ENCODE results near the gene RUVBL2.
"Not testable (repeated sequence)": the region's sequence is repeated elsewhere in the genome, so short reads cannot be mapped to it uniquely, and the experiment has no call there.

Gene RUVBL2

GRCh38 chr19:49024233-49024632 lies 30.5 kb downstream of the RUVBL2 start, which contains the start of gene CGB3:
Gene CGB3, minus strand, starts transcription at chr19:49024333. Its CDS starts 362 bp downstream, at chr19:49023971.
- peaks cover 13 to 21% of the 10 kb centered on the region in 2 donors for H3K4me1 Mint-ChIP-seq
- not testable (repeated sequence) for ATAC-seq (replicated peaks)

GRCh38 chr19:49025088-49025487 lies 31.4 kb downstream of the RUVBL2 start:
- not testable (repeated sequence) for H3K36me3 Mint-ChIP-seq; H3K9me3 Mint-ChIP-seq; H3K27ac Mint-ChIP-seq; H3K4me3 Mint-ChIP-seq; DNase-seq; ATAC-seq (replicated peaks)
- Mint-ChIP-seq H3K4me1 (peaks cover 11 to 13% of the 10 kb centered on the region in 2 donors), H3K27me3 (peaks cover 0 to 18% of the 10 kb centered on the region in 2 donors)

More at GRCh38 chr19:49024233-49024632, 30.5 kb downstream of the RUVBL2 start, which contains the start of gene CGB3:
- H3K27ac Mint-ChIP-seq, H3K4me3 Mint-ChIP-seq, DNase-seq, H3K36me3 Mint-ChIP-seq, H3K9me3 Mint-ChIP-seq: not testable (repeated sequence)
- peaks cover 2 to 19% of the 10 kb centered on the region in 2 donors for H3K27me3 Mint-ChIP-seq

GRCh38 chr19:49025599-49025998 lies 31.9 kb downstream of the RUVBL2 start:
- H3K27ac Mint-ChIP-seq; H3K36me3 Mint-ChIP-seq; H3K4me1 Mint-ChIP-seq; ATAC-seq (replicated peaks); H3K4me3 Mint-ChIP-seq; DNase-seq; H3K9me3 Mint-ChIP-seq: not testable (repeated sequence)
- H3K27me3 Mint-ChIP-seq: peaks cover 0 to 18% of the 10 kb centered on the region in 2 donors

DNA sequence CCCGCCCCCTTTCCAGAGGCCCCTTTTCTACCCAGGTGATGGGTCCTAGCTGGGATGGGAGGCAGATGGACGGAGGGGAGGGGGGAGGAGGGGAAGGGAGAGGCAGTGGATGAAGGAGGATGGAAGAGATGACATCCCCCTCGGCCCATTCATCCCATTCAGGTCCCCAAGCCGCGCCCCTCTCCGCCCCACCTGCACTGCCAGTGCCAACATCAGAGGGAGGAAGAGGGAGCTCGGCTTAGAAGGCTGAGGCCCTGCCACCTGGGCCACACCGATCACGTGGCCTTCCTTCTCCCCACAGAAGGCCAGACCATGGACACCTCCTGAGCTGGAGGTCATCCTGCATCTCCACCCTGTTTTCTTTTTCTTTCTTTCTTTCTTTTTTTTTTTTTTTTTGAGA lies 35.0 kb downstream of the RUVBL2 start:
- peaks cover 7 to 32% of the 10 kb centered on the region in 2 donors for H3K27me3 Mint-ChIP-seq
- H3K36me3 Mint-ChIP-seq; H3K9me3 Mint-ChIP-seq; H3K4me3 Mint-ChIP-seq; H3K4me1 Mint-ChIP-seq; ATAC-seq (replicated peaks); H3K27ac Mint-ChIP-seq; DNase-seq: not testable (repeated sequence)

DNA sequence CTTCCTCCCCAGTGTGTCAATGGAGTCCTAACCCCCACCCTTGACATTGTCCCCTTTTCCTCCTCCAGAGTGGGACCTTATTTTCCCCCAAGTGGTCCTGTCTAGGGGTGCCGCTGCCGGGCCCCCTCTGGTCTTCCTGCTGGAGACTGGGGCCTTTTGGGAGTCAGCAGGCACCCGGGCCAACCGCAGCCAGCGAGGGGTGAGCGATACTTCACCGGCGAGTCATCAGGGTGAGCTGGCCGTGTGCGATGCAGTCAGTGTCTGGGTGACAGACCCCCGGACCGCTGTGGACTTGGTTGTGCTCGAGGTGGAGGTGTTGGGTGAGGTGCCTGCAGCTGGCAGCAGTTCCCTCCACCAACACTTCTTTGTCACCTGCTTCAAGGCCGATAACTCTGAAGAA lies 36.1 kb downstream of the RUVBL2 start:
- H3K4me3 Mint-ChIP-seq; H3K4me1 Mint-ChIP-seq; H3K9me3 Mint-ChIP-seq; H3K36me3 Mint-ChIP-seq; H3K27ac Mint-ChIP-seq; ATAC-seq (replicated peaks); DNase-seq: not testable (repeated sequence)
- peaks cover 9 to 37% of the 10 kb centered on the region in 2 donors for H3K27me3 Mint-ChIP-seq

- H3K27me3 Mint-ChIP-seq: peaks cover 11 to 39% of the 10 kb centered on the region in 2 donors
- not testable (repeated sequence) for H3K9me3 Mint-ChIP-seq; DNase-seq; H3K4me1 Mint-ChIP-seq; H3K4me3 Mint-ChIP-seq; H3K36me3 Mint-ChIP-seq; ATAC-seq (replicated peaks); H3K27ac Mint-ChIP-seq
Observed at GRCh38 chr19:49030323-49030722, 36.6 kb downstream of the RUVBL2 start.

DNA sequence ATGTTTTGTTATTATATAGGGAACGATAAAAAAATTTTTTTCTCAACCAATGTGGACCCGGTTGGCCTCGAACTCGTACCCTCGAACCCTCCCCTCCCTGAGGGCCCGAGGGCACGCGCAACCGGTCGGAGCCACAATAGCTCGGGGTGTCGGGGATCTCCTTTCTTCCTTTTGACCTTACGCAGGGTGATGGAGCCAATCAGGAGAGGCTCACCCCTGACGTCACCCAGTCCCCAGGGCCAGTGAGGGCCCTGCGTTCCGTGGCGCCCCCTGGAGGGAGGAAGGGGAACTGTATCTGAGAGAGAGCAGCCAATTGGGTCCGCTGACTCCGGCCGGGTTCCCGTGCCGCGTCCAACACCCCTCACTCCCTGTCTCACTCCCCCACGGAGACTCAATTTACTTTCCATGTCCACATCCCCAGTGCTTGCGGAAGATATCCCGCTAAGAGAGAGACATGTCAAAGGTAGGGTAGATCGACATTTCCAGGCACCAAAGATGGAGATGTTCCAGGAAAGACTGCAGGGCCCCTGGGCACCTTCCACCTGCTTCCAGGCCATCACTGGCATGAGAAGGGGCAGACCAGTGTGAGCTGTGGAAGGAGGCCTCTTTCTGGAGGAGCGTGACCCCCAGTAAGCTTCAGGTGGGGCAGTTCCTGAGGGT lies 38.1 kb downstream of the RUVBL2 start, which contains the start of gene CGB2:
TSS of gene CGB2 (plus strand) at position 249 of the 660 bp plus-strand sequence. CDS start at position 455, 206 bp downstream.
- H3K9me3 Mint-ChIP-seq, H3K4me1 Mint-ChIP-seq, H3K36me3 Mint-ChIP-seq: not testable (repeated sequence)
- Mint-ChIP-seq H3K27me3 (peaks cover 17 to 42% of the 10 kb centered on the region in 2 donors), H3K27ac (peak within 1 kb of the TSS; percentile 86), H3K4me3 (peak within 1 kb of the TSS; percentile 25 to 39)
- DNase-seq (peak; percentile 54), ATAC-seq (replicated peaks) (peak; percentile 59 to 64)

DNA sequence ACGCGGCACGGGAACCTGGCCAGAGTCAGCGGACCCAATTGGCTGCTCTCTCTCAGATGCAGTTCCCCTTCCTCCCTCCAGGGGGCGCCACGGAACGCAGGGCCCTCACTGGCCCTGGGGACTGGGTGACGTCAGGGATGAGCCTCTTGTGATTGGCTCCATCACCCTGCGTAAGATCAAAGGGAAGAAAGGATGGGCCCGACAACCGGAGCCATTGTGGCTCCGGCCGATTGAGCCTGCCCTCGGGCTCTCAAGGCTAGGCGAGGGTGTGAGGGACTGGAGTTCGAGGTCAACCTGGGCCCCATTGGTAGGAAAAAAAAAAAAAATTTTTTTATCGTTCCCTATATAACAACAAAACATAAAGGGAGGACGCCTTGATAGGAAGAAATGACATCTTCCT lies 43.1 kb downstream of the RUVBL2 start, which contains the start of gene CGB1:
TSS of gene CGB1 (minus strand) at position 81 of the 400 bp plus-strand sequence. CDS start 184 bp downstream, outside the sequence.
- not testable (repeated sequence) for H3K4me1 Mint-ChIP-seq, H3K9me3 Mint-ChIP-seq

DNA sequence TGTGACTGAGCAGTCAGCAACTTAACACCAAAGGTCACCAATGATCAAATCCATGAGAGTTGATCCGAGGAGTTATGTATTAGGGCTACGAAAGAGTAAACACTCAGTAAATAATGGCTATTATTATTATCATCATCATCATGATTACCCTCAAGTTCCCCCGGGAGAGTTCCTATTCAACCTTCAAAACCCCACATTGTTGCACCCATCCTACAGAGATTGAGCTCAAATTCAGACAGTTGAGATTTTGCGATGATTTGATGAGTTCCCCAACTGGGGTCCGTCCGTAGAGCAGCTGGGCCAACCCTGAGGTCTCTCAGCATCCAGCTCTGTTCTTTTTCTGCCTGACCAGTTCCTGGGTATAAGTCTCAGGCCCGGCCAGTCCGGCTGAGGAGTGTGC lies 44.4 kb downstream of the RUVBL2 start:
- H3K4me3 Mint-ChIP-seq; H3K4me1 Mint-ChIP-seq; ATAC-seq (replicated peaks); DNase-seq; H3K27ac Mint-ChIP-seq; H3K9me3 Mint-ChIP-seq; H3K36me3 Mint-ChIP-seq: not testable (repeated sequence)
- peaks cover 18 to 26% of the 10 kb centered on the region in 2 donors for H3K27me3 Mint-ChIP-seq

More for the DNA sequence above, 43.1 kb downstream of the RUVBL2 start, which contains the start of gene CGB1:
- peaks cover 14 to 22% of the 10 kb centered on the region in 2 donors for H3K27me3 Mint-ChIP-seq
- not testable (repeated sequence) for H3K4me3 Mint-ChIP-seq, H3K36me3 Mint-ChIP-seq, DNase-seq, H3K27ac Mint-ChIP-seq
- ATAC-seq (replicated peaks): peak; percentile 23 to 34

- H3K27ac Mint-ChIP-seq; DNase-seq; H3K9me3 Mint-ChIP-seq; ATAC-seq (replicated peaks); H3K4me1 Mint-ChIP-seq; H3K36me3 Mint-ChIP-seq; H3K4me3 Mint-ChIP-seq: not testable (repeated sequence)
- H3K27me3 Mint-ChIP-seq: peaks cover 18 to 27% of the 10 kb centered on the region in 2 donors
Observed at GRCh38 chr19:49038557-49039276, 45.0 kb downstream of the RUVBL2 start.

DNA sequence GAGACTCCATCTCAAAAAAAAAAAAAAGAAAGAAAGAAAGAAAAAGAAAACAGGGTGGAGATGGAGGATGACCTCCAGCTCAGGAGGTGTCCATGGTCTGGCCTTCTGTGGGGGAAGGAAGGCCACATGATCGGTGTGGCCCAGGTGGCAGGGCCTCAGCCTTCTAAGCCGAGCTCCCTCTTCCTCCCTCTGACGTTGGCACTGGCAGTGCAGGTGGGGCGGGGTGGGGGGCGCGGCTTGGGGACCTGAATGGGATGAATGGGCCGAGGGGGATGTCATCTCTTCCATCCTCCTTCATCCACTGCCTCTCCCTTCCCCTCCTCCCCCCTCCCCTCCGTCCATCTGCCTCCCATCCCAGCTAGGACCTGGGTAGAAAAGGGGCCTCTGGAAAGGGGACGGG lies 46.0 kb downstream of the RUVBL2 start:
- H3K9me3 Mint-ChIP-seq; H3K36me3 Mint-ChIP-seq; H3K4me1 Mint-ChIP-seq; H3K27ac Mint-ChIP-seq; H3K4me3 Mint-ChIP-seq; ATAC-seq (replicated peaks); DNase-seq: not testable (repeated sequence)
- peaks cover 16 to 22% of the 10 kb centered on the region in 2 donors for H3K27me3 Mint-ChIP-seq

DNA sequence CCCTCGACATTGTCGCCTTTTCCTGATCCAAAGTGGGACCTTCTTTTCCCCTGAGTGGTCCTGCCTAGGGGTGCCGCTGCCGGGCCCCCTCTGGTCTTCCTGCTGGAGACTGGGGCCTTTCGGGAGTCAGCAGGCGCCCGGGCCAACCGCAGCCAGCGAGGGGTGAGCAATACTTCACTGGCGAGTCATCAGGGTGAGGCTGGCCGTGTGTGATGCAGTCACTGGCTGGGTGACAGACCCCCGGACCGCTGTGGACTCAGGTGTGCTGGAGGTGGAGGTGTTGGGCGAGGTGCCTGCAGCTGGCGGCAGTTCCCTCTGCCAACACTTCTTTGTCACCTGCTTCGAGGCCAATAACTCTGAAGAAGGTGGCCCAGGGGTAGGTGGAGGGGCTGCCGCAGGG lies 48.5 kb downstream of the RUVBL2 start:
- no peak overlapping the region for H3K27ac Mint-ChIP-seq
- DNase-seq: no peak
- no peak for ATAC-seq (replicated peaks)
- no peak overlapping the region for H3K4me3 Mint-ChIP-seq
- no peaks in the 10 kb centered on the region for H3K36me3 Mint-ChIP-seq
- H3K4me1 Mint-ChIP-seq: no peaks in the 10 kb centered on the region
- peaks cover 8 to 10% of the 10 kb centered on the region in 2 donors for H3K27me3 Mint-ChIP-seq
- H3K9me3 Mint-ChIP-seq: no peaks in the 10 kb centered on the region

DNA sequence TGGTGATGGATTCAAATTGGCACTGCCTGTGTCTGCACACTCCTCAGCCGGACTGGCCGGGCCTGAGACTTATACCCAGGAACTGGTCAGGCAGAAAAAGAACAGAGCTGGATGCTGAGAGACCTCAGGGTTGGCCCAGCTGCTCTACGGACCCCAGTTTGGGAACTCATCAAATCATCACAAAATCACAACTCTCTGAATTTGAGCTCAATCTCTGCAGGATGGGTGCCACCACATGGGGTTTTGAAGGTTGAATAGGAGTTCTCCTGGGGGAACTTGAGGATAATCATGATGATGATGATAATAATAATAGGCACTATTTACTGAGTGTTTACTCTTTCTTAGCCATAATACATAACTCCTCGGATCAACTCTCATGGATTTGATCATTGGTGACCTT lies 49.0 kb downstream of the RUVBL2 start:
- not testable (repeated sequence) for ATAC-seq (replicated peaks); H3K9me3 Mint-ChIP-seq; H3K4me3 Mint-ChIP-seq; H3K27ac Mint-ChIP-seq; DNase-seq; H3K4me1 Mint-ChIP-seq; H3K36me3 Mint-ChIP-seq
- peaks cover 8 to 10% of the 10 kb centered on the region in 2 donors for H3K27me3 Mint-ChIP-seq

DNA sequence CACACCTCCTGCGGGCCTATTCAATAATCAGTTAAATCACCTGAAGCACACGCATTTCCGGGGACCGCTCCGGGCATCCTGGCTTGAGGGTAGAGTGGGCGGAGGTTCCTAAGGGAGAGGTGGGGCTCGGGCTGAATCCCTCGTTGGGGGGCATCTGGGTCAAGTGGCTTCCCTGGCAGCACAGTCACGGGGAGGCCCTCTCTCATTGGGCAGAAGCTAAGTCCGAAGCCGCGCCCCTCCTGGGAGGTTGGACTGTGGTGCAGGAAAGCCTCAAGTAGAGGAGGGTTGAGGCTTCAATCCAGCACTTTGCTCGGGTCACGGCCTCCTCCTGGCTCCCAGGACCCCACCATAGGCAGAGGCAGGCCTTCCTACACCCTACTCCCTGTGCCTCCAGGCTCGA lies 49.9 kb downstream of the RUVBL2 start, which contains the start of gene CGB5:
TSS of gene CGB5 (plus strand) at position 301 of the 400 bp plus-strand sequence. CDS start 362 bp downstream, outside the sequence.
- peaks cover 8 to 10% of the 10 kb centered on the region in 2 donors for H3K27me3 Mint-ChIP-seq
- not testable (repeated sequence) for DNase-seq; H3K9me3 Mint-ChIP-seq; H3K27ac Mint-ChIP-seq; H3K36me3 Mint-ChIP-seq; ATAC-seq (replicated peaks); H3K4me3 Mint-ChIP-seq; H3K4me1 Mint-ChIP-seq

Data from stimulated activated naive B cell treated with anti-CD40 and anti-IgM and Interleukin-4, amounts not matched to agents 10 μg/mL and 1 μg/mL and 100 μg/mL, for 72 hours (primary cell).